Mammary epithelial cell (primary cell): Measurements from ENCODE around the gene VSIG10.

Experiments used
- EZH2 ChIP-seq: IDR thresholded peaks from 2 replicates; pipeline ENCODE4 v1.6.1; 2012; ENCODE audit warnings: low read length, inconsistent platforms, borderline replicate concordance
- TF ChIP-seq, protein P1 (sequence below), 2 donors: IDR thresholded peaks in 1 of 2; conservative IDR thresholded peaks in 1 of 2; 2 replicates each; pipeline ENCODE4 v1.5.1; 2011 to 2012; ENCODE audit warnings: inconsistent platforms in 2 of 2, low read length in 2 of 2, mild to moderate bottlenecking in 2 of 2, control low read depth in 1 of 2, low read depth in 1 of 2; ENCODE audit not compliant: insufficient read depth in 1 of 2; ENCODE audit errors: extremely low read depth in 1 of 2

DNA sequence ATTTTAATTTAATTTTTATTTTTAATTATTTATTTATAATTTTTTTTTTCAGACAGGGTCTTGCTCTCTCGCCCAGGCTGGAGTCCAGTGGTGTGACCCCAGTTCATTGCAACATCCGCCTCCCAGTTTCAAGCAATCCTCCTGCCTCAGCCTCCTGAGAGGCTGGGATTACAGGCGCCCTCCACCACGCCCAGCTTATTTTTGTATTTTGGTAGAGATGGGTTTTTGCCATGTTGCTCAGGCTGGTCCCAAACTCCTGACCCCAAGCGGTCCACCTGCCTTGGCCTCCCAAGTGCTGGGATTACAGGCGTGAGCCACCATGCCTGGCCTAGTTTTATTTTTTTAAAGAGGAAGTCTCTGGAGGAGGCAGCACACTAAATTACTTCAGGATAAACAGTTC is 18.5 kb upstream of the VSIG10 start:
- TF ChIP-seq, protein P1, sequence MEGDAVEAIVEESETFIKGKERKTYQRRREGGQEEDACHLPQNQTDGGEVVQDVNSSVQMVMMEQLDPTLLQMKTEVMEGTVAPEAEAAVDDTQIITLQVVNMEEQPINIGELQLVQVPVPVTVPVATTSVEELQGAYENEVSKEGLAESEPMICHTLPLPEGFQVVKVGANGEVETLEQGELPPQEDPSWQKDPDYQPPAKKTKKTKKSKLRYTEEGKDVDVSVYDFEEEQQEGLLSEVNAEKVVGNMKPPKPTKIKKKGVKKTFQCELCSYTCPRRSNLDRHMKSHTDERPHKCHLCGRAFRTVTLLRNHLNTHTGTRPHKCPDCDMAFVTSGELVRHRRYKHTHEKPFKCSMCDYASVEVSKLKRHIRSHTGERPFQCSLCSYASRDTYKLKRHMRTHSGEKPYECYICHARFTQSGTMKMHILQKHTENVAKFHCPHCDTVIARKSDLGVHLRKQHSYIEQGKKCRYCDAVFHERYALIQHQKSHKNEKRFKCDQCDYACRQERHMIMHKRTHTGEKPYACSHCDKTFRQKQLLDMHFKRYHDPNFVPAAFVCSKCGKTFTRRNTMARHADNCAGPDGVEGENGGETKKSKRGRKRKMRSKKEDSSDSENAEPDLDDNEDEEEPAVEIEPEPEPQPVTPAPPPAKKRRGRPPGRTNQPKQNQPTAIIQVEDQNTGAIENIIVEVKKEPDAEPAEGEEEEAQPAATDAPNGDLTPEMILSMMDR (conservative IDR thresholded peaks at IDR 0.05 in 1 of 2, IDR thresholded peaks at IDR 0.05 in 1 of 2; ENCODE audit: extremely low read depth in 1 of 2, insufficient read depth in 1 of 2, low read depth in 1 of 2, low read length in 2 of 2) = no peak
- TF ChIP-seq EZH2 = no peak
